GM12891 (cell line): Measurements from ENCODE around the gene ACKR3.

Experiments used
- DNase-seq: peaks from one replicate; pipeline ENCODE4 v3.0.0; 2011; ENCODE audit warnings: low spot score; ENCODE audit not compliant: insufficient read length
- FAIRE-seq: peaks from 2 replicates; lab custom pipeline; 2011; peaks lifted over from hg19 to GRCh38; lab: Jason Lieb, UNC
- PAX5 ChIP-seq: IDR thresholded peaks from 2 replicates; pipeline ENCODE4 v1.6.1; 2011; ENCODE audit warnings: low read length, moderate library complexity, mild to moderate bottlenecking; ENCODE audit not compliant: insufficient read depth, severe bottlenecking
- POLR2A ChIP-seq: IDR thresholded peaks from 2 replicates; pipeline ENCODE4 v1.6.1; 2011; ENCODE audit warnings: low read depth, low read length, control low read depth
- POLR2AphosphoS5 ChIP-seq: IDR thresholded peaks from 2 replicates; pipeline ENCODE4 v1.6.1; 2011; ENCODE audit warnings: low read depth, low read length, control low read depth
- POU2F2 ChIP-seq: IDR thresholded peaks from 2 replicates; pipeline ENCODE4 v1.6.1; 2011; ENCODE audit warnings: low read depth, mild to moderate bottlenecking, control low read depth, low read length, moderate library complexity
- SPI1 ChIP-seq: IDR thresholded peaks from 2 replicates; pipeline ENCODE4 v1.6.1; 2011; ENCODE audit warnings: low read depth, low read length, control low read depth
- TAF1 ChIP-seq: IDR thresholded peaks from 2 replicates; pipeline ENCODE4 v1.6.1; 2011; ENCODE audit warnings: low read depth, low read length, control low read depth

The ACKR3 gene

DNA sequence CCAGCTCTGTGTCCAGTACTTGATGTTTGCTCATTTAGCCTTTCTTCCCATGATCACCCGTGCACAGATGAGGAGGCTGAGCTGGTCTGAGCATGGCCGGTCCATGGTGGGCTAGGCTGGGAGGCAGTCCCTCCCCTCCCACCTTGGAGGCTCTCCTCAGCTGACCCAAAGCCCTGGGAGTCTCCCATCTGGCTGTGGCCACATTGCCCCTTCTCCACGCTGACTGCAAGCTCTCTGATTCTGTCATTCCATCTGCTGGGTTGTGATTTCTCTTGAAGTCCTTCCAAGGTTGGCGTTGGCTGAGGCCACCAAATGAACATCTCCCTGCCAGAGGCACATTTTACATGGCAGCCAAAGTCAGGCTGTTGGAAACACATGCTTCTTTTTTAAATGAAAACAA is 44.0 kb downstream of the ACKR3 start:
- no peak for TF ChIP-seq TAF1
- no peak for TF ChIP-seq PAX5
- no peak for TF ChIP-seq POLR2AphosphoS5
- no peak for TF ChIP-seq SPI1
- no peak for TF ChIP-seq POLR2A
- no peak for TF ChIP-seq POU2F2
- FAIRE-seq, result no peak
- no peak for DNase-seq

DNA sequence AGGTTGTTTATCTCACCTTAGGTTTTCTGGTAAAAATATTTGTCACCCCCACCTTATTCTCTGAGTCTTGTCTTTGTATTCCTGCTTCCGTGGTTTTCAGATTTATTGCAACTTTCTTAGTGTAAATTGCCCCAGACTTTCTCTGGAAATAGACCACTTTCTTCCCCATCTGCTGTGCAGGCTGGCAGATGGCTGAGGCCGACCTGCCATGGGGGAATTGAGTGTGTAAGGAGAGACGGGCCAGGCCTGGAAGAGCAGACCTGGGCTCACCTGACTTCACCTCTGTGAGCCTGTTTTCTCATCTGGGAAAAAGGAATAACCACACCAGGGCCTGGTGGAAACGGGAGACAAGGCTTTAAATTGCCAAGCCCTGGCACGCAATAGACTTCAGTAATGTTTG is 44.9 kb downstream of the ACKR3 start:
- no peak for FAIRE-seq
- no peak for DNase-seq
- no peak for TF ChIP-seq POLR2AphosphoS5
- TF ChIP-seq PAX5, result no peak
- no peak for TF ChIP-seq TAF1
- TF ChIP-seq SPI1, result no peak

DNA sequence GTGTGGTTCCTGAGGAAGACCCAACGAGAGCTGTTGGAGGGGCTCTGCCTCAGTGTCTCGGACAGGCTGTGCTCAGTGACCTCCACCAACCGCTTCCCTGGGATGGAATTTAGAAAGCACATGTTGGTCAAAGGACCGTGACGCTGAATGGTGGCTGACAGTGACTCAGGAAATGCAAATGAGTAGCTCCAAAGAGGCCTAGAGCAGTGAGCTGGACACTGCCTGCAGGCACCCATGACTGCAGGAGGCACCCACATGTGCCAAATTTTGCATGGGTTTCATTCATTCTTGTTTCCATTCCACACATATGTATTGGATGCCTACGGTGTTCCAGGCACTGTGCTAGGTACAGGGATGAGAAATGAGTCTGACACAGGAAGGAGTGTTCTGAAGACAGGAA is 46.4 kb downstream of the ACKR3 start:
- FAIRE-seq, result no peak
- no peak for DNase-seq
- TF ChIP-seq POU2F2 (no peak), TAF1 (no peak), POLR2AphosphoS5 (no peak), PAX5 (no peak), SPI1 (no peak)

DNA sequence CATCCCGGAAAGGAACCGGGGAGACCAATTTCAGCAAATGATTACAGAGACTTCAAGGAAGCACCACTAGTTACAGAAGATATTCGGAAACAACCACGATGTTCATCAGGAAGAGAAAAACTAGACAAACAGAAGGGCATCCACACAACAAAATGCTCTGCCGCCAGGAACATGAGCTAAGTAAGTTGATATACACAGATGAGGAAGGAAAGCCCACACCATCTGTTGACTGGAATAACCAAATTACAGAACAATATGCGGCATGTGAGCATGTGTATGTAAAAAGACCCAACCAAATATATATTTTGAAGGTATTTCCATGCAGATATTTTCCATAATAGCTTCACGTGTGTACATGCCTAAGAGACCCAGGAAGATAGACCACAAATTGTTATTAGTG is 47.0 kb downstream of the ACKR3 start:
- FAIRE-seq (no peak), DNase-seq (no peak)
- TF ChIP-seq TAF1, result no peak
- TF ChIP-seq PAX5, result no peak
- TF ChIP-seq POLR2AphosphoS5, result no peak
- no peak for TF ChIP-seq SPI1
- TF ChIP-seq POLR2A, result no peak

DNA sequence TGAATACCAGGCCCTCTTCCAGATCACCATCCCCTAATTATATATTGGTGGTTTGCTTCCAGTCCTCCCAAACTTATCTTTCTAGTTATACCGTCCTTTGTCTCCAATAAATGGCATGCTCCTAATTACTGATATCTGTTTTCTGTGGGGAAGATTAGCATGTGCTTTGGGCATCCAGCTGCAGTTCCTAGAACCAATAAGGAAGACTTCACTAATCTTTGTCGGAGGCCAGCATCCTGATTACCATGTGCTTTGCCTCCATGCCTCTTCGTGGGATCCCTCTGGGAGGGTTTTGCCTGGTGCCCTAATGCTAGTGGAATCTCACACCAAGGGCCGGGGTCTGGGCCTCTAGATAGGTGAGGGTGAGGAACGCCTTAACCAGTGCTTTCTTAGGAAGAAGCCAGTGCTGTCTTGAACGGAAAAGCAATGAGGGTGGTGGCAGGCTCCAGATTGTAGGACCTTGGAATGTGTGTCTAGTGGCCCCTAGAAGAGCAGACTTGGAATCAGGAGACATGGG is 47.7 kb downstream of the ACKR3 start:
- TF ChIP-seq TAF1 (no peak), POU2F2 (no peak), POLR2A (no peak), POLR2AphosphoS5 (no peak), SPI1 (no peak)
- DNase-seq, result no peak
- FAIRE-seq, result no peak

DNA sequence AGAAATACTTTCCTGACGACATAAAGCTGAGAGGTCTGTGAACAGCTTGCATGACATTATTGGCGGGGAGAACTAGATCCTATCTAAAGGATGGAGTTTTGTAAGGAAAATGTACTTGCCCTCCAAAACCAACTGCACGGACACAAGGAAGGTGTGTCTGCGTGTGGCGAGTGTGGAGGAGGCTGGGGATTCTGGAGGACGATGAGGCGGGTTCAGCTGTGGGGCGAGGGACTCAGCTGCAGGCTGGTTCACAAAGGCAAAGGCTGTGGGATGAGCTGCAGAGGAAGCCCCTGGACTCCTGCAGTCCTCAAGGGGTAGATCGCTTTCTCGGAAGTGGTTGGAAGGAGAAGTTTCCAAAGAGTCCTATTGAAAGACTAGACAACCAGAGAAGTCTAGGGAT is 48.2 kb downstream of the ACKR3 start:
- no peak for FAIRE-seq
- no peak for DNase-seq
- no peak for TF ChIP-seq SPI1
- TF ChIP-seq POU2F2, result no peak

DNA sequence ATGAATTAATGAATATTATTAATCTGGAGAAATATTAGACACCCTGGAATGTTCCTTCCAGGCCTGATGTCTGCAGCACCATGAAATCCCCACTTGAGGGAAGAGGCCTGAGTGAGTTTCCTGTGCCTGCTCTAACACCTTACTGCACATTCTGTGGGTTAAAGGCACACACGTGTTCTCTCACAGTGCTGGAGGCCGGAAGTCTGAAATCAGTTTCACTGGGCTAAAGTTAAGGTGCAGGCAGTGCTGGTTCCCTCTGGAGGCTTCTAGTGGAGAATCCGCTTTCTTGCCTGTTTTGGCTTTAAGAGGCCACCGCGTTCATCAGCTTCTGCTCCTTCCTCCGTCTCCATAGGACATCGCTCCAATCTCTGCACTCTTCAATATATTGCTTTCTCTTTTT is 48.7 kb downstream of the ACKR3 start:
- no peak for DNase-seq
- no peak for TF ChIP-seq POLR2AphosphoS5
- TF ChIP-seq SPI1, result no peak
- TF ChIP-seq PAX5, result no peak
- TF ChIP-seq POU2F2, result no peak
- FAIRE-seq, result no peak

DNA sequence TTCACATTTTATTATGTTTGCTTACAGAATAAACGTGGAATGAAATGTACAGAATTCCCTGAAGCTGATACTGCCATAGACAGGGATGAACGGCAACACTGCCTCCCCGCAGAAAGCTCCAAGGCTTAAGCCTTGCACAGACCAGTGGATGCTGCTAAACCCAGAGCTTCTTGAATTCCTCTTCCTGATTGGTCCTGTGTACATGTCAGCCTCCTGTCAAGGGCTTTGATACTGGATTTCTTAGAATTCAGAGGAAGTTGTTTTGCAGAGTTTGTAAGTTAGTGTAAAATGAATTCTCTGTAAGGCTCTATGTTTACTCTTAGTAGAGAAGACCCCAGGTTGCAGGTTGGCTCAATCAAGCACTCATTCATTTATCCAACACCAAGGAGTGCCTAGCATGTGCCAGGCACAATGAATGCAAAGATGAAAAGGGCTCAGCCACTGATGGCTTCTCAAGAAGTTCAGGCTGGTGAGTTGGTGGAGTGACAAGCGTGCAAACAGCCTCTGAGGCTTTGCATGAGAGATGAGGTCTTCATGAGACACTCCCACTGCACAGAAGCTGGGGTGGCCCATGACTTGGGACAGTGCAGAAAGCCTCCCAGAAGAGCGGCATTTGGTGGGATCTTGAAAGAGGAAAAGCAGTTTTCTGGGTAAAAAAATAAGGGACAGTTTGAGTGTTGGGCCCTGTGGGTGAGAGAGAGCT is 50.4 kb downstream of the ACKR3 start:
- TF ChIP-seq SPI1 (no peak), POLR2AphosphoS5 (no peak), TAF1 (no peak), PAX5 (no peak), POLR2A (no peak), POU2F2 (no peak)
- no peak for FAIRE-seq
- no peak for DNase-seq

DNA sequence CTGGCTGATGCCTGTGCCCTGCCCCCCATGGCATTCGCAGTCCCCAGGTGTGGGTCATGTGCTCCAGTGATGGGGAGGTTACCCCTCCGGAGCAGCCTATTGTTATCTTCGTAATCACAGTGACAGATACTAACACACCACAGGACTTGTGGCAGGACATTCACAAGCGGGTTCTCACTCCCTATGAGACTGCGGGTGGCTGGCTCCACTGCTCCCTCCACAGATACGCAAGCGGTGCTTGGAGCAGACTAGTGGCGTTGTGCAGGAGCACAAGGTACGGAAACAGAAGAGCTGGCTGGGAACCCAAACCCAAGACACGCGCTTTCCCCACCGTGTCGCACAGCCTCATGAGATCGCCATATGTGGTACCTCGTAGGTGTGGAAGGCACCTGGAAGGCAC is 52.2 kb downstream of the ACKR3 start:
- TF ChIP-seq POU2F2 (no peak), POLR2A (no peak), TAF1 (no peak), PAX5 (no peak), SPI1 (no peak), POLR2AphosphoS5 (no peak)
- no peak for FAIRE-seq
- no peak for DNase-seq

DNA sequence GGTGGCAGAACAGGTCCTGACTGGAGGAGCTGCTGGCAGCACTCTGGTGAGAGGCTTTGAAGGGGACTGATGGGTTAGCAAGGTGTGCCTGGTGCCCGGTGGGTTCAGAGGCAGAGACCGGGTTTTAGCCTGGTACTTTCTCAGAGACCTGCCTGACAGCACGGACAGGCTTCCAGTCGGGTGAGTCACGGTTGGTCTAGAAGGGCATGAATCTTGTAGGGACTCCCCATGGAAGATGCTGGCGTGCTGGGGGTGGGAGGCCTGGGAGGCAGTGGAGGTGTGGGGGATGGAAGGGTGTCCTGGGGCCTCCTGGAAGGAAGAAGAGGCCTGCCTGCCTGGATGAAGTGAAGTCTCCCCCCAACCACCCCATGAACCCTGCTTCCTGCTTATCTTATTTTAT is 52.6 kb downstream of the ACKR3 start:
- no peak for DNase-seq
- FAIRE-seq, result no peak
- TF ChIP-seq POLR2A (no peak), PAX5 (no peak), TAF1 (no peak), POU2F2 (no peak), POLR2AphosphoS5 (no peak), SPI1 (no peak)
